ENCODE measurements around the gene ASAP2.
"Not testable (repeated sequence)": the region's sequence is repeated elsewhere in the genome, so short reads cannot be mapped to it uniquely, and the experiment has no call there.

Gene ASAP2

GRCh38 chr2:9250091-9250490, 43.5 kb downstream of the ASAP2 start:
- no peak for DNase-seq

DNA sequence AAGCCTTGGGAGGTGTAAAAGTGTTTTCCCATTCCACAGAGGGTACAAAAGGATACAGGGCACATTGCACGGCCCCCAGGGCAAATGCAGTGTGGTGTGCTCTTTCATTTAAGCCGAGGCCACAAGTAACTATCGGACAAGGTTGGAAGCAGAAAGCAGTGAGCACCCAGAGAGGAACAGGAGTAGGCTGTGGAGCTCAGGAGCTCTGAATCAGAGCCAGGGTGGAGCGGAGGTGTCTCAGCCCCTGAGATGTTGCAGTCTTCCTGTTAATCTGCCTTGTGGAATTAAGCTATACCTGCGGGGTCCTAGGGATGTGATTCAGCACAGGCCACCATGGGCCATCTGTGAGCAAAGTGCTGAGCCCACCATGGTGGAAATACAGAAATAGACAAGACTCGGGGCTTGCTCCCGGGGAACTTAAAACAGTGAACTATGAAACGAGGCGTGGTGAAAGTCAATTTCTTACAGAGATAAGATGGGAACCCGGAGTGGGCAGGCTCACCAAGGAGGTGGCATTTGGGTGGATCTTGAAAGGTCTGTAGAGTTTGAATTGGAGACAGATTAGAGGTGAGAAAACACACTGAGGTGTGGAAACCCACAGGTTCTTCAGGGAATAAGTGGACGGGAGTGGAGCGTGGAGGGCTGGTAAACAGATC, 44.0 kb downstream of the ASAP2 start:
- DNase-seq, result no peak

DNA sequence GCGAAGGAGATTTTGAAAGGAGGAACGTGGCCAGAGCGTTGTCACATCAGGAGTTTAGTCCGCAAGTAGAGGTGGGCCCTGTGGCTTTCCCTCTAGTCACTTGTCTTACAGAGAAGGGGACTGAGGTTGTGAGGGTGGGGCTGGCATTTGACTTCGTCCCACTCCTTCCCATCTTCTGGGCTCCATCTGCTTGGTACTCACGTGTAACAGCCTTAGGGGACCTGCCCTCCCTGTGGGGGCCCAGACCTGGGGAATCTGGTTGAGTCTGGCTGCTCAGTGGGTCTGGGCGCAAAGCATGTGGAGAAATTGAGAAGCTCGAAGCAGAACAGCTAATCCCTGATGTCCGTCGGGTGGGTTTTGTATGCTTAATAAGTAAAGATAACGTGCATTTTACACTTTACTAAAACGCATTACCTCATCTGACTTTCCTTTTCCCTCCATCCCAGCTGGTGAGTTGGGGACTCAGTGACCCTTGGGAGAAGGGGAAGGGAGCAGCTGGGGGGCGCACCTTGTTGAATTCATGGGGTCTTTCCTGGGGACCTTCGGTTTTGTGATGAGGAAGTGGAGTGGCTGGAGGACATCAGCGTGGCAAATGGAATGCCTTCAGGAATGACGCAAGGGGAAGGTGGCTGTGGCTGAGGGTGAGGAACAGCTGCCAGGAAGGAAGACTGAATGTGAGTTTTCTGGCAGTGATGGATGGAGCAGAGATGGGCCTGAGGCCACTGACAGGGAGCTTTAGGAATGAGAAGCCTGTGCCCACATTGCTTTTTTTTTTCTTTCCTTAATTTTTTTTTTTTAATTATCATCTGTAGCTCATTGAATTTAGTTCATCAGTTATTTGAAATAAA, 44.8 kb downstream of the ASAP2 start:
- no peak for DNase-seq

- no peak for DNase-seq
Observed at GRCh38 chr2:9252002-9252357, 45.4 kb downstream of the ASAP2 start.

DNA sequence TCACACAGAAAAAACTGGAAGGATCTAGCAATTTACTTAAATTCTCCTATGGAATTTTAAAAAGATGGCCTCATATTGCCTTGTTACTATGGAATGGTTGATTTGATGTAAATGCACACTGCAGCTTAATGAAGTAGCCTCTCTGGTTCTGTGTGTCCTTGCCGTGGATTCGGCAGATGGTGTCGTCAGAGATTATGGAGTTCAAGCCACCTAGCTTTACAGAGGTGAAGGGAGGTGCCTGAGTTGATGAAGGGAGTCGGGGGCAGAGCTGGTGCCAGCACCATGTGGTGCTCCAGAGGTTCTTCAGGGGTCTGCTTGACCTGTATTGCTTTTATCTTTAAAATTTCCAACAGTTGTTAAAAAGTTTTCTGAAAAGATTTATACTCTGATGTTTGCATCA, 48.8 kb downstream of the ASAP2 start:
- no peak for DNase-seq

GRCh38 chr2:9256147-9256546, 49.5 kb downstream of the ASAP2 start:
- DNase-seq, result no peak

DNA sequence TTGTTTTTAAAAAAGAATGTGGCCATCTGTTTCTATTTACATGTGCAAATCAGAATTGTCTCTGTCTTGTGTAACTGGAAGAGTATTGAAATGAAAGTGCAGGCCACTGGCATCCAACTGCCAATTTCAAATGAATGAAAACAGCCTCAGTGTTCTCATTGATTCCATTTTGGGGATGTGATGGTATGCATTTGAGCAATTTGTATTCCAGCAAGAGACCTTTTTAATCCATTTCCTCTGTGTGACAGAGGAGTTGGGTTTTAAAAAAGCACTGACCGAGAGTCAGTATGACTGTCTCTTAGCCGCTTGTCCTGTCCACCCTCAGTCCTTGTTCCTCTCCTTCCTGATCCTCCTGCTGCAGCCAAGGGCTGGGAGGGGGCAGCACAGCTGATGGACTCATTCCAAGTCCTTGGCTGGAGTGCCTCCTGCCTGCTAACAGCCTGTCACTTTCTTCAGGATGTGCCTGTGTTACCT, 50.0 kb downstream of the ASAP2 start:
- DNase-seq, result peak in 8 of 56 donors; percentile 14 to 53 (median 32)

GRCh38 chr2:9258501-9258900, 51.9 kb downstream of the ASAP2 start:
- DNase-seq, result no peak

- DNase-seq, result peak in 9 of 56 donors; percentile 23 to 47 (median 31)
Observed at GRCh38 chr2:9258953-9259399, 52.4 kb downstream of the ASAP2 start.

DNA sequence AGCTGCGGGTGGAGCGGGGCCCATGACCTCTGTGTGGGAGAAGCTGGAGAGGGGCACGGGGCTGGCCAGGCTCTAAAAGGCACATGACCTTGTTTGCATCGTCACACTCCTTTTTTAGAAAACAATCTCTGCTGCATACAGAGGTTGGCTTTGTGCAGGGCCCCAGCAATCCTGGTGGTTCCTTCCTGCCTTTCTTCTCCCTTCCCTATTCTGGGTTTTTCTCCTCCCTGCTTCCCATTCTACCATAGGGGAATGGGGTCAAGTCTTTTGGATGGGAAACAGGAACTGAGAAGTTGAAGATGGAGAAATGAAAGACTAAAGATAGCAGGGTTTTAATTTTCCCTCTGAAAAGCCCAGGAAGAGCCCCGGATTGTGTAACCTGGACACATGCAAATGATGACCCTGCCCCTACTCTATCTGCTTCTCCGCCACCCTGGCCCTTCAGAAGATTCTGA, 53.9 kb downstream of the ASAP2 start:
- peak in 8 of 56 donors; percentile 21 to 60 (median 37) for DNase-seq

DNA sequence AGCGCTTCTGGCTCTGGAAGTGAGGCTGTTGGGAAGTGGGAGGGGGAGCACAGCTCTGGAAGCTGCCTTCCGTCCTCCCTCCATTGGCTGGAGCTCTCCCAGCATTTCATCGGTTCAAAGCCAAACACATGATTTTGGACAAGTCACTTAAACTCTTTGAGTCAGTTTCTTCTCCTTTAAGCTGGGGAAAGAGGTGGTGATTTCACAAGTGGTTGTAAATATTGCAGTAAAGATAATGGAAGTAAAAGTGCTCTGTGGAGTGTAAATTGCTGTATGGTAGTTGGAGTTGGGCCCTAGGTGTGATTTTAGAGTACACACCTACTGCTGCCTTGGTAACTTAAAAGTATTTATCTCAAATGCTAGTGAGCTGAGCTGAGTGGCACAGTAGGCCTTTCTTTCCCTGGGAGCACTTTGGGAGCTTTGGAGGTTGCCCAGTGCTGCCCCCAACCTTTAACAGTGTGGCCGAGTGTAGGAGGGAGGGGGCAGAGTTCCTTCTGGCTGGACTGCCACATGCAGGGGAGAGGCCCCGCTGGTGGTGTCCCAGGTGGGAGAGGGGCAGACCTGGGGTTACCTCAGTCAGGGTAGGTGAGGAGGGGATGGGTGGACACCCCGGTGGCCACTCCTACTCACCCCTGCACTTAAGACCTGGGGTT, 54.7 kb downstream of the ASAP2 start:
- peak in 5 of 56 donors; percentile 29 to 52 (median 37) for DNase-seq

GRCh38 chr2:9262671-9263171, 56.1 kb downstream of the ASAP2 start:
- DNase-seq, result peak in 3 of 56 donors; percentile 20 to 30 (median 23)

- no peak for DNase-seq
Observed at GRCh38 chr2:9263428-9263827, 56.8 kb downstream of the ASAP2 start.

DNA sequence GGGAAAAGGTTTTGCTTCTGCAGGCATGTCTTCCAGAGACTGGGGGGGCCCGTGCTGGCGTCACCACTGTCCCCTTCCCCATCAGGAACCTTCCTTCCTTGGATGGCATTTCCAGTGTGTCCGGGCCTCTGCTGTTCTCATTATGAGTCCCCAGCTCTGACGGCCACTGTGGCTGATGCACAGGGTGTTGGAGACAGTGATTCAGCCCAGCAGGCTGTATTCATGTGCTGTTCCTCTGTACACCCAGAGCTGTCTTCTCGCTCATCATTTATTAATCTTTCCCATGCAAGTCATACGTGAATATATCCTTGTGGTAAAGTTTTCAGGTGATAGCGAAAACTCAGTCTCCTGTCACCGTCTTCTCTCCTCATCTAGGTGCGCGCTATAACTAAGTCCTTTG, 57.7 kb downstream of the ASAP2 start:
- no peak for DNase-seq

DNA sequence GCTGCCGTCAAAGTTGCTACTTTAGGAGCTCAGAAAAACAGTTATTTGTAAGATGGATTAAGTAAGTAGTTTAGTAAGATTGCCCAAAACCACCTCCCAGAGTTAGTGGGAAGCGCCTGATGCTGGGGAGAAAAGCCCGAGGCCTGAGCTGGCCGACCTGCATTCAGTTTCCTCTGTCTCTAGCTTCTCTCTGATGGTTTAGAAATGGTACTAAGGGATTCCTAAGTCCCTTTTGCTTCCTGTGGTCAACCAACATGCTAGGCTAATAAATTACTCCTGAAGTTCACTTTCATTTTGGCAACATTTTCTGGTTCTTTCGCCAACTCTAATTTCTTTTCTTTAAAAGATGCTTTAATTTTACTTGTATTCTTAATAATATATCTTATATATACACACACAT, 60.1 kb downstream of the ASAP2 start:
- no peak for DNase-seq

GRCh38 chr2:9267286-9267685, 60.7 kb downstream of the ASAP2 start:
- not testable (repeated sequence) for DNase-seq

DNA sequence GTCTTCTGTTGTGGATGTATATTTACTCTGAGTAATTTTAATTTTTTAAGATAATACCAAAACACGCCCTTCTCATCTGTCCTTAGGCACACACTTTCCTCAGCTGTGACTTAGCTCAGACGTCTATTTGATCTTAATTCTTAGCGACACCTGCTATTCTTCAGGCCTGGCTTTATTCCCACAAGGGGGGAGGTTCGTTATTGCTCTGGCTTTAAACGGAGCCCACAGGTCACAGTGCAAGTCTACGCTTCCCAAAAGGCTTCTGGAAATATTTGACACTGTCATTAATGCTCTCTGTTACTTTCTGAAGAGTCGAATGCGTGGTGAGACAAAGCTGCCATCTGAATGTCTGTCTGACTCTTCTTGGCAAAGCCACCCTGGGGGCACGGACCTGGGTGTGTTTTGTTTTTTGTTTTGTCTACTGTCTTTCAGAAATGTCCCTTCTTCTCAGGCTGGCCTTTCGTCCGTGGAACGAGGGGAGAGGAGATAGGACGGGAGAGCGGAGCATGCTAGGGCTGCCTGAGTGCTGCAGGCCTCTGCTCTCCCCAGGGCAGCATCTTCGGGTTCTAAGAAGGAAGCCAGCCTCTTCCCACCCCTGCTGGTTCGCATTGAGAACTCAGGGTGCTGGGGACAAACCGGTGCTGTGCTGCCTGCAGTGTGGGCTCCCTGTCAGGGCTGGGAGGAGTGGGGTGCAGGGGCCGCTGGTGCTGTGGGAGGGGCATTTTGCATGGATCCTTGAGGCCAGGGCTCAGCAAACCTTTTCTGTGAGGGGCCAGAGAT, 61.9 kb downstream of the ASAP2 start:
- no peak for DNase-seq

DNA sequence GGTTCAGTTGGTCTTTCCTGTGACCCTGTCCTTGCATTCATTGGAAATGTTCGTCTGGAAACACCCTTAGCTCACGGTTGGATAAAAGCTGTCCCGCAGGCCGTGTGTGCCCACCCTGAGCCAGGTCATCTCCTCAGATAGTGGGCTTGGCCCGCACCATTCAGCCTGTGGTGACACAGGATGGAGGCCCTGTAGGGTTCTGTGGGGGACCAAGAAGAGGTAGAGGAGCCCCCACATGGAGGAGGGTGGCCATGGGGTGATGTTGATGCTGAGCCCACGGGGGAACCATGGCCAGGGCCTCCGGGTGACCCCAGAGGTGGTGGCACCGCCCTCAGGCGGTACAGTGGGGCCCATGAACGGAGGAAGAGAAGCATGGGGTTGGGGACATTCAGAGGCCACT, 62.7 kb downstream of the ASAP2 start:
- DNase-seq, result no peak

GRCh38 chr2:9269695-9270360, 63.2 kb downstream of the ASAP2 start:
- no peak for DNase-seq

DNA sequence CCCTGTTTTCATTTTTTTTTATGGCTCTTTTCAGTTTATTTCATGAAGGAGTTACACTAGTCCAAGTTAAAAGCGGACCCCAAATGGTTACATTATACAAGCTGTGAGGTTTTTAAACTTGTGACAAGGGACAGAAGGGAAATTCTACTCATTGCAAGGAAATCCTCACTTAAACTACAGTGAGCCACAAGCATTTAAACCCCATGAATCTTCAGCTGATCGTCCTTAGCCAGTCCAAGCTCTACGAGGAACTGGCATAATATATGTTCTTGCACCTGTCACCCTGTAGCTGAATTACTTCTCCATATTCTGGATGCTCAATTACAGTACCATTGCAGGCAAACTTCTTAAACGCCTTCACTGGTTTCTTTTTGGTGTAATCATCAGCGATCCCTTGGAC, 64.5 kb downstream of the ASAP2 start:
- no peak for DNase-seq

All from amygdala (tissue), 56 donors.